Stimulated activated CD4-positive, alpha-beta T cell treated with anti-CD3 and anti-CD28 coated beads, Interleukin-4, amount 100 ng/mL, for 1 hour (primary cell): ENCODE data around the gene TUBB4A.
A peak's percentile ranks its signal among the peaks of the same experiment; 100 is the strongest.

ENCODE experiments used
- DNase-seq: peaks from one replicate; pipeline ENCODE4 v3.0.0-alpha.2; 2020

TUBB4A gene

GRCh38 chr19:6491802-6492592, 10.1 kb downstream of the TUBB4A start:
- no peak for DNase-seq

GRCh38 chr19:6490134-6490533, 12.0 kb downstream of the TUBB4A start:
- DNase-seq = no peak

DNA sequence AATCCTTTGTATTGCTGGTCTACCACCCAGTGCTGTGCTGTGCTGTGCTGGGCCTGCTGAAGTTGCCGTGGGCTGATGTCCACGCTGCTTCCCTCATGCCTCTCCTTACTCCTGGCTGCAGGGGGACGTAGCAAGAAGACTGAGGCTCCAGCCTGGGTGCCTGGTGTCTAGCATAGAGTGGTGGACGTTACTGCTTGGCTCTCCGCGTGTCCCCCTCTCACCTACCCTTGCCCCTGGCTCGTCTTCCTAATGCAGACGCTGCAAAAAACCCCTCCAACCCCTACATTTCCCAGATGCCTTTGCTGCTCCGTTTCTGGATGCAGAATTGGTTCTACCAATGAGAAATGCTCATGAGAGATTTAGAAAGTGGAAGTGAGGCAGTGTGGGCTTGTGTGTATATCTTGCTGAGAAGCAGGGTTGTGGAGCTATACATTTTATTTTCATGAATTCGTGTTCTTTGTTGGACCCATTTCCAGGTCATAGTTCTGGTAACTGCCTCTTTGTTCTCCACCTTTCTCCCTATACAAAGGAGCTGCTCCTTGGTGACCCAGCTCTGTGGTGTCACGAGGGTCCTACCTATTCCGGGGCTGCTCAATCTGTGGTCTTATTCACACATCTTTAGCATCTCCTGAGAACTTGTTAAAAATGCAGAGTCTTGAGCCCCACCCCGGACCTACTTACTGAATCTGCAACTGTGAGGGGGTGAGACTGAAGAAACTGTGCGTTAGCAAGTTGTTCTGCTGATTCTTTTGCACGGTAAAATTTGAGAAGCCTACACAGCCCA, 12.6 kb downstream of the TUBB4A start:
- no peak for DNase-seq

DNA sequence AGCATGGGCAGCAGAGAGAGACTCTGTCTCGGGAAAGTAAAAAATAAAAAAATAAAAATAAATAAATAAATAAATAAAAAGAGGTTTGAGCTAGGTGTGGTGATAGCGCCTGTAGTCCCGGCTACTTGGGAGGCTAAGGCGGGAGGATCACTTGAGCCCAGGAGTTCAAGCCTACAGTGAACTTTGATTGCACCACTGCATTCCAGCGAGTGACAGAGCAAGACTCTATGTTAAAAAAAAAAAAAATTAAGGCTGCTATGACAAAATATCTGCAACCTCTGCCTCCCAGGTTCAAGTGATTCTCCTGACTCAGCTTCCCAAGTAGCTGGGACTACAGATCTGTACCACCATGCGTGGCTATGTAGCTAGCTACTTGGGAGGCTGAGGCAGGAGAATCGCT, 17.3 kb downstream of the TUBB4A start:
- no peak for DNase-seq

DNA sequence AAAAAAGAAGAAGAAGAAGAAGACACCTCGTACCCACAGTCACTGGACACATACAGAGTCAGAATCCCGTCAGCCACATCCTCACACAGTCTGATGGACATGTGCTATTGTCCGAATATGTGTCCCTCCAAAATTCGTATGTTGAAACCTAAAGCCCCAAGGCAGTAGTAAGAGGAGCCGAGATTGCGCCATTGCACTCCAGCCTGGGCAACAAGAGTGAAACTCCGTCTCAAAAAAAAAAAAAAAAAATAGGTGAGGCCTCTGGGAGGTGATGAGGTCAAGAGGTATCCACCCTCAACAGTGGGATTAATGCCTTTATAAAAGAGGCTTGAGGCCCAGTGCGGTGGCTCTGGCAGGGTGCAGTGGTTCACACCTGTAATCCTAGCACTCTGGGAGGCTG, 17.9 kb downstream of the TUBB4A start:
- no peak for DNase-seq

DNA sequence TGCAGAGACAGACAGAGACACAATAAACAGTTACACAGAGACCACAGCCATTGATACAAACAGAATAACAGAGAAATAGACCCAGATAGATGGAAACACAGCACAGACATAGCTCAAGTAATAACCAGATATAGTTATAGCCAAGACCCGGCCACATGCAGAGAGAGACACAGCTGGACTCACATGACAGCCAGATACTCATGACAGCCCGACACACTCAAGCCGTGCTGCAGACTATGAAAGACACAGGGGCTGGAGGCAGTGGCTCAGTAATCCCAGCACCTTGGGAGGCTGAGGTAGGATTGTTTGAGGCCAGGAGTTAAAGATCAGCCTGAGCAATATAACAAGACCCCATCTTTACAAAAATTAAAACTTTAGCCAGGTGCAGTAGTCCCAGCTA, 18.9 kb downstream of the TUBB4A start:
- DNase-seq = no peak

GRCh38 chr19:6482343-6482686, 19.8 kb downstream of the TUBB4A start:
- no peak for DNase-seq

DNA sequence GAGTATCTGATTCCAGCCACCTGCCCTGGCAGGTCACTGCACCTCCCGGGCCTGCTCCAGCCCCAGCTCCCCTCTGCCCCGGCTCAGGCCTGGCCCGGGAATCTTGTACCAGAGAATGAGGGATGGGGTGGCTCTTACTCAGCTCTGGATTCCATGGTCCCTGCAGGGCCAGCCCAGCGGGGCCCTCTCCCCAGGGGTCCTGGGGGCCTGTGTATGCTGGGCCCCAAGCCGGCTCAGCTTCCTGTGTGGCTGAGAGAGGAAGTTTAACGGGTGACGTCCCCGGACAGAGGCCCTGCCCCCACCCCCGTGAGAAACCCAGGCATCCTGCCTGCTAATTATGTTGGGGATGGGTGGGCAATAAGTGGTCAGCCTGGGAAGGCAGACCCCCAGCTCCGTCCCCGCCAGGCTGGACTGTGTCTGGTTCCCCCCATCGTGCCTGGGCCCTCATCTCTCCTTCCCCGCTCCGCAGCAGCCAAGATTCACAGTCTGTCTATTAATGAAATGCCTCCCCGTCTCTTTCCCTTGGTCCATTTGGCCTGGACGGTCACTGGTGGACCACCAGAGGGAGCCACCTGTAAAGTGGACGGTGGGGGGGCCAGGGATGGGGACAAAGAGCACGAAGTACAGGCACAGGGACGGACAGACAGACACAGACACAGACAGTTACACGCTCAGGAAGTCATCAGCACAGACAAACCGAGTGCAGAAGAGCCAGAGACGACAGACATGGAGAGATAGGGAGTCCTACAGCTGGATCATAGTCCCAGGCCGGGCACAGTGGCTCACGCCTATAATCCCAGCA, 20.4 kb downstream of the TUBB4A start, which contains the start of gene DENND1C:
TSS of gene DENND1C (minus strand) at position 247 of the 802 bp plus-strand sequence. CDS start at position 155, 92 bp downstream.
- DNase-seq = peak; percentile 69

DNA sequence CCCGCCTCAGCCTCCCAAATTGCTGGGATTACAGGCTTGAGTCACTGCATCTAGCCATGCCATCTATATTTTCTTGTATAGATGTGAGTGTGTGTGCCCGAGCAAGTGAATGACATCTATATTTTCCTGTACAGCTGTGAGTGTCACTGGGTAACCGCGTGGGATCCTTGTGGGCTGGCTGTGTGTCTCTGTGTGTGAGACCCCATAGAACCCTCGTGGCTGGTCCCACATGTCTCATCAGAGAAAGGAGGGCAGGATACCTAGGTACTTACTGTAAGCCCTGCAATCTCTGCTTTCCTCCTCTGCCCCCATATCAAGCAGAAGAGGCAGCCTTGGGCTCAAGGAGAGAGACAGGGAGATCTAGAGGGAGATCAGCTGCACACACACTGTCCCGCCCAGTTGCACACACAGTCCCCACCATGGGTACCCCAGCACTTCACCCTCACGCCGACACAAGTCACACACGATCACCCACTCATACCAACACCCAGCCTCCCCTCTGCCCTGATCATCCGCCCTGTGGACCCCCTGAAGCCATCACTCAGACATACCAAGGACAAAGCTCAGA, 21.2 kb downstream of the TUBB4A start:
- peak; percentile 22 for DNase-seq

DNA sequence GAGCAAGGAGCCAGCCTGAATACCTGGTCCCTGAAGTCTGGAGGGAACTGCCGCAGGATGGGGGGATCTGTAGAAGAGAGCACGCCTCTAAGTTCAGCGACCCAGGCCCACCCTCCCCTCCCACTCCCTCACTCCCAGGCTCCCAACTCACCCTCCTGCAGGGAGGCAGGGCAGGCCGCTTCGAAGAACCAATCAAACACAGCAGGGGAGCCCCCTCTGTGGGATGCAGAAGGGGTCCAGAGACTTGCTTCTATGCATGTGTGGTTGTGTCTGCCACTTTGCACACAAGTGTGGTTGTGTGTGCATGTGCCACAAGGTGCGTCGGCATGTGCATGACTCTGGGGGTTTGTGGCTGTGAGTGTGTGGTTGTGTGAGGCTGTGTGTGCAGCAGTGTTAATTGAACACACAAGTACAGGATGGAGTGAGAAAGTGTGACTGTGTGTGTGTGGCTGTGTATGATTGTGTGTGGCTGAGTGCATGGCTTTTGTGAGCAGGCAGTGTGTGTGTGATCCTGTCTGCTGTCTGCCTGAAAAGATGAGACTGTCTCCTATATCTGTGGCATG, 22.2 kb downstream of the TUBB4A start:
- no peak for DNase-seq

- no peak for DNase-seq
Observed at GRCh38 chr19:6478815-6479214, 23.3 kb downstream of the TUBB4A start.

GRCh38 chr19:6476896-6477431, 25.1 kb downstream of the TUBB4A start:
- DNase-seq = no peak

- DNase-seq = peak; percentile 59
Observed at GRCh38 chr19:6476155-6476895, 25.8 kb downstream of the TUBB4A start.

DNA sequence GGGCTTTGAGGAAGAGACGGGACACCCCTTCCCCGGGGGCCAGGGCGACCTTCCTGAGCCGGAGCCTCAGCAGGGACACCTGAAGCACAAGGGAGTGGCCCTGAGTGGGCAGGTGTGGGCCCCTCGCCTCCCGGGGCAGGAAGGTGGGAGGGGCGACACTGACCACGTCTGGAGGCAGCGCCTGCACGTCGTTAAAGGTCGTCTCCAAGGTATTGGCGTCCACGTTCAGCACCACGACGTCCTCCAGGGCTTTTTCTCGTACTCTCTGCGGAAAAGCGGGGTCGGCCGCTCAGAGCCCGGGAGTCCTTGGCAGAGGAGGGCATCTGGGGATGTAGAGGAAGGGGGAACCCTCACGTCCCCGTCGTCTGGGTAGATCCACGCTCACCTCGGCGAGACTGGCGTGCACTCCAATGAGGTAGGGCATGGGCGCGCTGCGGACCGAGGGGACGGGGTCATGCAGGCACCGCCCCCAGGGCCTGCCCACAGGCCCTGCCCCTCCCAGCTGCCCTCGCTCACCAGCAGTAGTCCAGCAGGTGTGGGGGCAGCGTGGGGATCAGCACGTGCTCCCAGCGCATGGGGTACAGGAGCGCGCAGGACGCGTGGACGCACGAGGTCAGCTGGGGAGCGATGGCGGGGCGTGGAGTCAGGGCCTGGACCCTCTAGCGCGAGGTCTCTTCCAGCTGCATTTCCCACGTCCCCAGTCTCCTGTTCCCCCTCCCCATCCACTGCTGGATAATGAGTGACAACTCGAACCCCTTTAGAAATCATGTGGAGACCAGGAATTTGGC, 26.6 kb downstream of the TUBB4A start:
- DNase-seq = no peak

GRCh38 chr19:6473647-6474046, 28.5 kb downstream of the TUBB4A start:
- DNase-seq = no peak

DNA sequence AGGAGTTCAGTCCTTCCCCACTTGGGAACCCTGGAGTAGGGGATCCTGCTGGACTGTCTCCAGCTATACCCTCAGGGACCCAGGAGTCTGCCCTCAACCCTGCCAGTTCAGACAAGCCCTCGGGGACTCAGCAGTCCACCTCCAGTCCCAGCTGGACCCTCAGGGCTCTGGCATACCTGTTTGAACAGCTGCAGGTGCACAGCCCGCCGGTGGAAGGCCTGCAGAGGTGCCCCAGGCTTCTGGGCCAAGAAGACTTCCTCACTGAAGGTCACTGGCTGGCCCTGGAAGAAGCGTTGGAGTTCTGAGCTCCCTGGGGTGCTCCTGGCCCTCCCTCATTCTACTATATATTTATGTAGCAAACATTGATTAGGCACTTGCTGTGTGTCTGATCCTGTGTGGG, 29.4 kb downstream of the TUBB4A start:
- DNase-seq = no peak

DNA sequence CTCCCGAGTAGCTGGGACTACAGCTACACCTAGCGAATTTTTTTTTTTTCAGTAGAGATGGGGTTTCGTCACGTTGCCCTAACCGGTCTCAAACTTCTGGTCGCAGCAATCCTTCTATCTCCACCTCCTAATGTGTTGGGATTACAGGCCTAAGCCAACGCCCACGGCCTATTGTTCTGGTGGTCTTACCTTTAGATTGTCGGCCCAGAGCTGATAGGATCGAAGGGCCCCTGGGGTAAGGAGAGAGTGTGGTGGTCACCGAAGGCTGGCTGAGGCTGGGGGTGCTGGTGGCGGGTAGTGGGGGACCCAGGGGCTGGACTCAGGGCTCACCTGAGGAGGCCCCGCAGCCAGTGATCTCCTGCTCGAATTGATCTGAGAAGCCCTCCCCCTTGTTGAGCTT, 31.0 kb downstream of the TUBB4A start:
- no peak for DNase-seq

DNA sequence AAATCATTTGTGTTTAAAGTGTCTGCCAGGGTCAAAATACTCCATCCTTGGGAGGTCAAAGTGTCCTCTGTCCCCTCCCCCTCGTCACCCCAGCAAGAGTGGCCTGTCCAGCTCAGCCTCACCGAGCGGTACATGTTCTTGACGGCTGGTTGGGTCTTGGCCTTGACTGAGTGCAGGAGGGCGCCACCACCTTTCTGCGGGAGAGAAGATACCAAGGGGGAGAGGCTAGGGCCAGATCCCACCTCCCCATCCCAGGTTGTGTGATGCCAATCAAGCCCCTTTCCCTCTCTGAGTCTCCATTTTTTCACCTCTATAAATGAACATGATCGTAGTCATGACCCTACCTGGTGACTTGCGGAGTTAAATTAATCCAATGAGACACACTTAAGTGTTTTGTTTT, 31.9 kb downstream of the TUBB4A start:
- no peak for DNase-seq

GRCh38 chr19:6467384-6467783, 34.7 kb downstream of the TUBB4A start:
- DNase-seq = no peak

DNA sequence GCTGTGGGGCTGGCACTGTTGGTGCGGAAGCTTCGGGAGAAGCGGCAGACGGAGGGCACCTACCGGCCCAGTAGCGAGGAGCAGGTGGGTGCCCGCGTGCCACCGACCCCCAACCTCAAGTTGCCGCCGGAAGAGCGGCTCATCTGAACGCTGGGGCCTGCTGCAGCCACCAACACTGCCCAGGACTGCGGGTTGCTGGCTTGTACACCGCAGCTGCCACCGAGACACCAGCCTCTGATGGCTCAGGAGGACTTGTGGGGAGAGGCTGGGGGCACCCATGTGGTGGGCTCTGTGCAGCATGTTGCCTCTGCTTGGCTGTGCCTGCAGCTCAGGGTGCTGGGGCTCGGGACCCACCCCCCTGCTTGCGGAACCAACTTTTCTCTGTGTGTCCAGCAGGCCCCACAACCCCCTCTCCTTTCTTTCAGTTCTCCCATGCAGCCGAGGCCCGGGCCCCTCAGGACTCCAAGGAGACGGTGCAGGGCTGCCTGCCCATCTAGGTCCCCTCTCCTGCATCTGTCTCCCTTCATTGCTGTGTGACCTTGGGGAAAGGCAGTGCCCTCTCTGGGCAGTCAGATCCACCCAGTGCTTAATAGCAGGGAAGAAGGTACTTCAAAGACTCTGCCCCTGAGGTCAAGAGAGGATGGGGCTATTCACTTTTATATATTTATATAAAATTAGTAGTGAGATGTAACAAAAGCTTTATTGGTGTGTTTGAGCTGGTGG, 35.4 kb downstream of the TUBB4A start:
- no peak for DNase-seq
